GM12872 (cell line): ENCODE results near the gene CYTH2.

Experiments used
- TF ChIP-seq, protein P1 (sequence below): IDR thresholded peaks from 3 replicates; pipeline ENCODE4 v1.5.1; 2011; ENCODE audit warnings: low read depth, mild to moderate bottlenecking, low read length, moderate library complexity; ENCODE audit not compliant: insufficient read depth

Gene CYTH2

DNA sequence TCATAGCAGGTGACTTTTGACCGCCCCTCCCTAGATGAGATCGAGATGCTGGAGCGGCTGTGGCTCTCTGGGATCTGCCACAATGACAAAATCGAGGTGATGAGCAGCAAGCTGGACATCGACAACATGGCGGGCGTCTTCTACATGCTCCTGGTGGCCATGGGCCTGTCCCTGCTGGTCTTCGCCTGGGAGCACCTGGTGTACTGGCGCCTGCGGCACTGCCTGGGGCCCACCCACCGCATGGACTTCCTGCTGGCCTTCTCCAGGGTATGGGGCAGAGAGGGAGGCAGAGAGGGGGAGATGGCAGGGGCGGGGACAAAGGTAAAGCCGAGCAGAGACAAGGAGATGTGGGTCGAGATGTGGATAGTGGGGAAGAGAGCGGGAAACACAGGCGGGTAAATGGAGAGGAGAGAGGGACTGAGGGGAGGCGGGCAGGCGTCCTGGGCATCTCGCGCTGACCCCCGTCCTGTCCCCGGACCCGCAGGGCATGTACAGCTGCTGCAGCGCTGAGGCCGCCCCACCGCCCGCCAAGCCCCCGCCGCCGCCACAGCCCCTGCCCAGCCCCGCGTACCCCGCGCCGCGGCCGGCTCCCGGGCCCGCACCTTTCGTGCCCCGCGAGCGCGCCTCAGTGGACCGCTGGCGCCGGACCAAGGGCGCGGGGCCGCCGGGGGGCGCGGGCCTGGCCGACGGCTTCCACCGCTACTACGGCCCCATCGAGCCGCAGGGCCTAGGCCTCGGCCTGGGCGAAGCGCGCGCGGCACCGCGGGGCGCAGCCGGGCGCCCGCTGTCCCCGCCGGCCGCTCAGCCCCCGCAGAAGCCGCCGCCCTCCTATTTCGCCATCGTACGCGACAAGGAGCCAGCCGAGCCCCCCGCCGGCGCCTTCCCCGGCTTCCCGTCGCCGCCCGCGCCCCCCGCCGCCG is 26.8 kb upstream of the CYTH2 start:
- TF ChIP-seq, protein P1, sequence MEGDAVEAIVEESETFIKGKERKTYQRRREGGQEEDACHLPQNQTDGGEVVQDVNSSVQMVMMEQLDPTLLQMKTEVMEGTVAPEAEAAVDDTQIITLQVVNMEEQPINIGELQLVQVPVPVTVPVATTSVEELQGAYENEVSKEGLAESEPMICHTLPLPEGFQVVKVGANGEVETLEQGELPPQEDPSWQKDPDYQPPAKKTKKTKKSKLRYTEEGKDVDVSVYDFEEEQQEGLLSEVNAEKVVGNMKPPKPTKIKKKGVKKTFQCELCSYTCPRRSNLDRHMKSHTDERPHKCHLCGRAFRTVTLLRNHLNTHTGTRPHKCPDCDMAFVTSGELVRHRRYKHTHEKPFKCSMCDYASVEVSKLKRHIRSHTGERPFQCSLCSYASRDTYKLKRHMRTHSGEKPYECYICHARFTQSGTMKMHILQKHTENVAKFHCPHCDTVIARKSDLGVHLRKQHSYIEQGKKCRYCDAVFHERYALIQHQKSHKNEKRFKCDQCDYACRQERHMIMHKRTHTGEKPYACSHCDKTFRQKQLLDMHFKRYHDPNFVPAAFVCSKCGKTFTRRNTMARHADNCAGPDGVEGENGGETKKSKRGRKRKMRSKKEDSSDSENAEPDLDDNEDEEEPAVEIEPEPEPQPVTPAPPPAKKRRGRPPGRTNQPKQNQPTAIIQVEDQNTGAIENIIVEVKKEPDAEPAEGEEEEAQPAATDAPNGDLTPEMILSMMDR, result no peak

DNA sequence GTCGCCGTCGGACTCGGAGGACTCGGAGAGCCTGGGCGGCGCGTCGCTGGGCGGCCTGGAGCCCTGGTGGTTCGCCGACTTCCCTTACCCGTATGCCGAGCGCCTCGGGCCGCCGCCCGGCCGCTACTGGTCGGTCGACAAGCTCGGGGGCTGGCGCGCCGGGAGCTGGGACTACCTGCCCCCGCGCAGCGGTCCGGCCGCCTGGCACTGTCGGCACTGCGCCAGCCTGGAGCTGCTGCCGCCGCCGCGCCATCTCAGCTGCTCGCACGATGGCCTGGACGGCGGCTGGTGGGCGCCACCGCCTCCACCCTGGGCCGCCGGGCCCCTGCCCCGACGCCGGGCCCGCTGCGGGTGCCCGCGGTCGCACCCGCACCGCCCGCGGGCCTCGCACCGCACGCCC is 25.9 kb upstream of the CYTH2 start:
- TF ChIP-seq, protein P1, result no peak

GRCh38 chr19:48443731-48444128 is 25.4 kb upstream of the CYTH2 start:
- TF ChIP-seq, protein P1, result no peak

DNA sequence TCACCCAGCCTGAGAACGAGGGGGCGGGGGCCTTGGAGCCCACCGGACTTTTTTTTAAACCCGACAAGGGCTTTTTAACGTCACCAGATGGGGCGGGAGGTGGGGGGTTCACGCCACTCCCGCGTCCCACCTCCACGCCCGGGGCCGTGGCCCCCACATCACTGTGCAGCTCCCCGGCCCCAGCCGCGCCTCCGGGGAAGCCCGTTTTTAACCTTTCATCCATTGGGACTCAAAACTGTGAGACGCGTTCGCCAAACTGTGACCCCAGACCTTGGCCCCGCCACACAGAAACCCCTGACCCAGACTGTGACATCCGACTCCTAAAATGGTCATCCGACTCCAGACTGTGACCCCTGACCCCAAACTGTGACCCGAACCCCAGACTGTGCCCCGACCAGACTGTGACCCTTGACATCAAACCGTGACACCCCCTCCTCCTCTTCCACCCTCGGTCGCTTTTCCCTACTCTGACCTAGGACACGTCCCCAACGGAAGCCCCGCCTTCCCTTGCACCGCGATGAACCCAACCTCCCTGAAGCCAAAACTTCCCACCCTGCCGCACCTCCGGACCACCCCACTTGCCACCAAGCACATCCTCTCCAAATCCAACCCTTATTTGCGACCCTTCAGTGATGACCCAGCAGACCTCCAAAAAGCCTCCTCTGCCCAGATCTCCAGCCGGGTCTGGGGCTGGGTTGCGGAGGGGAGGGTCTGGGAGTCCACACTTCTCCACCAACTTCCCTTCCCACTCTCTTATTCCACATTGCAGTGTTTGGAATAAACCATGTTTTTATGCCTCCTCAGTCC is 24.8 kb upstream of the CYTH2 start:
- TF ChIP-seq, protein P1, result no peak

DNA sequence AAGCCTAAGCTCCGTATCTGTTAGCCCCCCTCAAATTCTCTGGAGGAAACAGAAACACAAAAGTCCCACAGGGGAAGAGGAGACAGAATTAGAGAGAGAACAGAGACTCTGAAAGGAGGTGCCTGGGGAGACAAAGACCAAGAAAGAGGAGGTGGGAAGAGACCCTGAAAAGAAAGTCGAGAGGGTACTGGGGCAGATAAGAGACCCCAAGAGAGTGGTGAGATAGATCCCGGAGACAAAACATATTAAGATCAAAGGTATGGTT is 24.3 kb upstream of the CYTH2 start:
- TF ChIP-seq, protein P1, result no peak

- TF ChIP-seq, protein P1, result peak; percentile 52
Measured at GRCh38 chr19:48445256-48445605, 23.9 kb upstream of the CYTH2 start.

GRCh38 chr19:48445606-48446481 is 23.3 kb upstream of the CYTH2 start, which contains the start of gene GRWD1:
Gene GRWD1 (plus strand): TSS chr19:48445983. CDS start chr19:48446006, 23 bp downstream.
- TF ChIP-seq, protein P1, result no peak
